Fibroblast of lung (primary cell): ENCODE measurements around the gene HNRNPA3.

ENCODE experiments used
- CTCF ChIP-seq, 2 donors: IDR thresholded peaks in 1 of 2; conservative IDR thresholded peaks in 1 of 2; 1 replicate in 1 of 2; 2 replicates in 1 of 2; pipeline ENCODE4 v1.5.1; 2011 to 2012; ENCODE audit warnings: low read length in 2 of 2, control low read depth in 1 of 2, inconsistent platforms in 1 of 2, low read depth in 1 of 2, mild to moderate bottlenecking in 1 of 2
- EZH2 ChIP-seq: IDR thresholded peaks from 2 replicates; pipeline ENCODE4 v1.5.1; 2012; ENCODE audit warnings: low read length, control low read depth, mild to moderate bottlenecking; ENCODE audit errors: missing control alignments

- TF ChIP-seq CTCF (conservative IDR thresholded peaks at IDR 0.05 in 1 of 2, IDR thresholded peaks at IDR 0.05 in 1 of 2; ENCODE audit: low read depth in 1 of 2, low read length in 2 of 2) (no peak), EZH2 (no peak)
These were observed 36.5 kb upstream of the HNRNPA3 start for GRCh38 chr2:177175917-177176668.
